Neuronal stem cell (in vitro differentiated cells): Measurements from ENCODE around the gene SPSB3. TPM values are rescaled to one million over a fixed set of nuclear protein-coding genes. Genes with fewer than 3 reads are reported as not detected.
A peak's percentile ranks its signal among the peaks of the same experiment; 100 is the strongest.

ENCODE experiments used
- DNase-seq: peaks from one replicate; pipeline ENCODE4 v3.0.0-alpha.2; 2013; ENCODE audit warnings: low spot score
- H2AFZ ChIP-seq: one replicate; pipeline ENCODE4 v1.6.1; 2013; ENCODE audit warnings: mild to moderate bottlenecking, low read length, inconsistent platforms
- H2AK5ac ChIP-seq: 2 replicates; pipeline ENCODE4 v1.6.1; 2013; ENCODE audit warnings: low read depth, mild to moderate bottlenecking, inconsistent platforms, low read length, moderate library complexity, mixed read lengths
- H2BK120ac ChIP-seq: 2 replicates; pipeline ENCODE4 v1.6.1; 2013; ENCODE audit warnings: low read depth, mild to moderate bottlenecking, inconsistent platforms, low read length, moderate library complexity, mixed read lengths
- H2BK12ac ChIP-seq: one replicate; pipeline ENCODE4 v1.6.1; 2013; ENCODE audit warnings: low read length, inconsistent platforms
- H2BK15ac ChIP-seq: 2 replicates; pipeline ENCODE4 v1.6.1; 2013; ENCODE audit warnings: mild to moderate bottlenecking, low read length, inconsistent platforms, mixed read lengths
- H2BK5ac ChIP-seq: one replicate; pipeline ENCODE4 v1.6.1; 2013; ENCODE audit warnings: inconsistent platforms, mild to moderate bottlenecking, low read length, moderate library complexity
- H3K14ac ChIP-seq: one replicate; pipeline ENCODE4 v1.6.1; 2013; ENCODE audit warnings: low read length, inconsistent platforms
- H3K18ac ChIP-seq: 2 replicates; pipeline ENCODE4 v1.6.1; 2013; ENCODE audit warnings: low read length, inconsistent platforms
- H3K23ac ChIP-seq: 2 replicates; pipeline ENCODE4 v1.6.1; 2013; ENCODE audit warnings: low read depth, mild to moderate bottlenecking, mixed read lengths, low read length, inconsistent platforms; ENCODE audit not compliant: poor library complexity
- H3K27ac ChIP-seq: replicated peaks from 3 replicates; pipeline ENCODE4 v1.5.1; 2013; ENCODE audit warnings: low read length, inconsistent platforms
- H3K27me3 ChIP-seq, 3 experiments: 2 replicates each; pipeline ENCODE4 v1.6.1; 2013; ENCODE audit warnings: low read length in 3 of 3, mild to moderate bottlenecking in 2 of 3, inconsistent platforms in 1 of 3, low read depth in 1 of 3, mixed read lengths in 1 of 3, moderate library complexity in 1 of 3; ENCODE audit not compliant: control insufficient read depth in 3 of 3, insufficient read depth in 3 of 3
- H3K36me3 ChIP-seq, 2 donors: replicated peaks in 1 of 2; 2 replicates each; pipeline ENCODE4 v1.6.1; 2013; ENCODE audit warnings: low read length in 2 of 2; ENCODE audit not compliant: control insufficient read depth in 2 of 2, insufficient read depth in 2 of 2
- H3K4ac ChIP-seq: 2 replicates; pipeline ENCODE4 v1.6.1; 2013; ENCODE audit warnings: inconsistent platforms, mild to moderate bottlenecking, low read length, moderate library complexity
- H3K4me1 ChIP-seq, 2 donors: 1 replicate in 1 of 2; 2 replicates in 1 of 2; pipeline ENCODE4 v1.6.1; 2013; ENCODE audit warnings: low read length in 2 of 2, low read depth in 1 of 2; ENCODE audit not compliant: control insufficient read depth in 2 of 2, insufficient read depth in 1 of 2
- H3K4me2 ChIP-seq: one replicate; pipeline ENCODE4 v1.6.1; 2013; ENCODE audit warnings: mild to moderate bottlenecking, low read length, inconsistent platforms; ENCODE audit not compliant: insufficient read depth, poor library complexity, severe bottlenecking
- H3K4me3 ChIP-seq, 2 donors: 2 replicates each; pipeline ENCODE4 v1.5.1; 2013; ENCODE audit warnings: low read length in 2 of 2, mild to moderate bottlenecking in 2 of 2, inconsistent platforms in 1 of 2, moderate library complexity in 1 of 2
- H3K79me1 ChIP-seq: one replicate; pipeline ENCODE4 v1.6.1; 2013; ENCODE audit warnings: low read depth, mild to moderate bottlenecking, inconsistent platforms, low read length, moderate library complexity
- H3K9ac ChIP-seq: one replicate; pipeline ENCODE4 v1.6.1; 2013; ENCODE audit warnings: mild to moderate bottlenecking, low read depth, low read length, inconsistent platforms; ENCODE audit not compliant: poor library complexity
- H3K9me3 ChIP-seq, 2 donors: replicated peaks in 1 of 2; 2 replicates each; pipeline versions ENCODE3 to v1.6.1; 2013; ENCODE audit warnings: low read length in 2 of 2, mild to moderate bottlenecking in 2 of 2, inconsistent platforms in 1 of 2, low read depth in 1 of 2, mixed read lengths in 1 of 2, moderate library complexity in 1 of 2; ENCODE audit not compliant: control insufficient read depth in 2 of 2, insufficient read depth in 1 of 2
- H4K8ac ChIP-seq: one replicate; pipeline ENCODE4 v1.6.1; 2013; ENCODE audit warnings: low read depth, mild to moderate bottlenecking, inconsistent platforms, low read length, moderate library complexity
- H4K91ac ChIP-seq: one replicate; pipeline ENCODE4 v1.6.1; 2013; ENCODE audit warnings: low read length, low read depth, mild to moderate bottlenecking, inconsistent platforms; ENCODE audit not compliant: poor library complexity
- WGBS, 2 donors: extraction: QIAGEN DNeasy Blood & Tissue Kit; methylation state at CpG; one replicate each; pipeline ENCODE4 v1.1.7; 2013; ENCODE audit warnings: missing lambda C conversion rate in 2 of 2, mixed read lengths in 1 of 2; ENCODE audit not compliant: insufficient read length in 2 of 2, insufficient replicate concordance in 1 of 2; ENCODE audit errors: extremely low coverage in 2 of 2; 5-methylcytosine and 5-hydroxymethylcytosine counted together
- polyA plus RNA-seq, 2 experiments: library from polyadenylated mRNA; stranded (reverse); fragments of 200-250 nt; gene quantifications; one replicate each; pipeline ENCODE4 v1.2.3, GENCODE V29; 2013

Gene SPSB3
- polyA plus RNA-seq (2013, experiment 1 of 2): 25.2 TPM
- polyA plus RNA-seq (2013, experiment 2 of 2): 23.3 TPM

DNA sequence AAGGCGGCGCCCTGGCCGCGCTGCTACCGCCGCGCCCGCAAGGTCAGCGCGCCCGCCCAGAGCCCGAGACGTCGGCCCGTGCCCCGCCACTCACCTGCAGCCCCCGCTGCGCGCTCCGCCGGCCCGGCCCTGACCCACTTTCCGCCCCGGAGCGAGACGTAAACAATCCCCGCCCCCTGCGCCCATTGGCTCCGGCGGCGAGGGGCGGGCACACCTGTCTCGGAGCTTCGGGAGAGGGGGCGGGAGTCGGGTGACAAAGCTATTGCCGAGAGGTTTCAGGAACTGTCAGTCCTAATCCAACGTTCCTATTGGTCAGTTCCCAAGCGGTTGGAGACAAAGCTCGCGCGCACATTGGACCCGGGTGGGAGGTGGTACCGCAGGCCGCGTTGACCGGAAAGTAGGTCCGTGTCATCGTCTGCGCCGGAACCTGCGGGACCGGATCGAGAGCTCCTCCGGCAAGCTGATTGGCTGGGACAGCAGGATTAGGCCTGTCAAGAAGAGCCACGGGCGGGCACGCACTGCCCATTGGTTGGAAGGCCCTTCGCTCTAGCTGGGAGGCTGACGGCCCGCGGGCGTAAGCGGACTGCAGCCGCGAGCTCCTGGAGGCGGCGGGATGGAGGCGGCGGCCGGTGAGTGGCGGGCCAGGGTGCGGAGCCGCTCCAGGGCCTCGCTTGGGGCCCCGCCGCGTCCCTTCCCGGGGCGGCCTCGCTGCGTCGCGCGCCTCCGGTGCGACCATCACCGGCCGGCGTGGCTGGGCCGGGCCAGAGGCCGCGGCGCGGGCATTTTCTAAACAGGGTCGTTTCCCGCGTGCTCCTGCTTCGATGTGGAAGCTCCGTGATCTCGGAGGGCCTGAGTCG, at the start of gene SPSB3, which contains the start of gene NUBP2:
TSS of gene SPSB3 (minus strand) at position 164 of the 857 bp plus-strand sequence. CDS start 1,088 bp downstream, outside the sequence.
TSS of gene NUBP2 (plus strand) at position 553 of the 857 bp plus-strand sequence. CDS start at position 614, 61 bp downstream.
- Histone ChIP-seq H3K14ac (peak within 1 kb of the TSS; percentile 21), H3K23ac (peak within 1 kb of the TSS; percentile 80), H2AK5ac (peak within 1 kb of the TSS; percentile 63), H3K4me3 (peak within 1 kb of the TSS; percentile 95 to 97), H2BK12ac (no peak within 1 kb of the TSS), H3K9ac (peak within 1 kb of the TSS; percentile 88), H3K79me1 (peaks cover 47% of the 10 kb centered on the region), H3K27me3 (no peaks in the 10 kb centered on the region), H3K4ac (peak within 1 kb of the TSS; percentile 17), H2BK15ac (peak within 1 kb of the TSS; percentile 19), H3K27ac (no peak within 1 kb of the TSS), H2AFZ (peak within 1 kb of the TSS; percentile 79), H3K9me3 (no peaks in the 10 kb centered on the region), H3K18ac (peak within 1 kb of the TSS; percentile 77), H4K8ac (no peak within 1 kb of the TSS), H2BK120ac (no peak within 1 kb of the TSS), H2BK5ac (peak within 1 kb of the TSS; percentile 59), H3K4me1 (peaks cover 7% of the 10 kb centered on the region in 2 donors), H3K36me3 (peaks cover 30 to 68% of the 10 kb centered on the region in 2 donors), H4K91ac (no peak within 1 kb of the TSS), H3K4me2 (peak within 1 kb of the TSS; percentile 95)
- DNase-seq: peak; percentile 100
- no CpG with 5 or more reads among the region's 102 CpGs for WGBS, 2 donors

DNA sequence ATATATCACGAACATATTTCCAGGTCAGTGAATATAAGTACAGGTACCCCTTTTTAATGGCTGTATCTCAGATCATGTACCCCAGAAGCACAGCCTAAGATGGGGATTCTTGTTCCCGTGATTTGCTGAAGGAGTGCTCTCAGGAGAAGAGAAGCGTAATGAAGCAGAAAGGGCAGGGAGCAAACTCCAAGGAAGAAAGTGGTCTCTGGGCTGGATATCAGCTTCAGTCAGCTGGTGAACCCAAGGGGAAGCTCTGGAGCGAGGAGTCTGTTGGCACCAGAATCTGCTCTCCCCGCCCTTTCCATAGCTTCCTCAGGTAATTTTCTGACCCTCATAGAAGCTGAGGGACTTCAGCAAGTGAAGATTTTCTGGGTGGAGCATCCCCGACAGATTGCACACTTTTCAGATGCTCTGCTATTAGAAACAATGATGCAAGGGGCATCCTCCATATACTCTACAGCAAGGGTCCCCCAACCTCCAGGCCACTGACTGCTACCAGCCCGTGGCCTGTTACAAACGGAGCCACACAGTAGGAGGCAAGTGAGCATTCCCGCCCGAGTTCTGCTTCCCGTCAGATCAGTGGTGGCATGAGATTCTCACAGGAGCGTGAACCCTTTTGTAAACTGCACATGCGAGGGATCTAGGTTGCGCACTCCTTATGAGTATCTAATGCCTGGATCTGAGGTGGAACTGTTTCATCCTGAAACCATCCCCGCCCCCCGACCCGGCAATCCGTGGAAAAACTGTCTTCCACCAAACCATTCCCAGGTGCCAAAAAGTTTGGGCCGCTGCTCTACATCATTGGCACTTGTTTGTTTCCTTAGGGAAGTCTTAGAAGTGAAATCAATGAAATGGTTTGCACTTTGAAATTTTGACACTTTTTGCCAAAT, 49.1 kb upstream of the SPSB3 start:
- H3K9ac ChIP-seq: no peak overlapping the region
- no peak overlapping the region for H3K23ac ChIP-seq
- peaks cover 0 to 10% of the 10 kb centered on the region in 2 donors for H3K4me1 ChIP-seq
- H2BK120ac ChIP-seq: no peak overlapping the region
- no peaks in the 10 kb centered on the region for H3K9me3 ChIP-seq
- H2AK5ac ChIP-seq: no peak overlapping the region
- peaks cover 5 to 33% of the 10 kb centered on the region in 2 donors for H3K36me3 ChIP-seq
- no peak overlapping the region for H3K27ac ChIP-seq
- H3K27me3 ChIP-seq: no peaks in the 10 kb centered on the region
- no CpG with 5 or more reads among the region's 19 CpGs for WGBS, 2 donors
- DNase-seq: no peak
- no peak overlapping the region for H2BK15ac ChIP-seq
- H3K79me1 ChIP-seq: peaks cover 6% of the 10 kb centered on the region
- no peak overlapping the region for H3K4me3 ChIP-seq
- H4K91ac ChIP-seq: no peak overlapping the region
- H3K4me2 ChIP-seq: no peak overlapping the region
- H4K8ac ChIP-seq: no peak overlapping the region
- H2AFZ ChIP-seq: no peak overlapping the region
- no peak overlapping the region for H3K18ac ChIP-seq
- H2BK12ac ChIP-seq: no peak overlapping the region
- H3K14ac ChIP-seq: no peak overlapping the region
- no peak overlapping the region for H2BK5ac ChIP-seq
- H3K4ac ChIP-seq: no peak overlapping the region

DNA sequence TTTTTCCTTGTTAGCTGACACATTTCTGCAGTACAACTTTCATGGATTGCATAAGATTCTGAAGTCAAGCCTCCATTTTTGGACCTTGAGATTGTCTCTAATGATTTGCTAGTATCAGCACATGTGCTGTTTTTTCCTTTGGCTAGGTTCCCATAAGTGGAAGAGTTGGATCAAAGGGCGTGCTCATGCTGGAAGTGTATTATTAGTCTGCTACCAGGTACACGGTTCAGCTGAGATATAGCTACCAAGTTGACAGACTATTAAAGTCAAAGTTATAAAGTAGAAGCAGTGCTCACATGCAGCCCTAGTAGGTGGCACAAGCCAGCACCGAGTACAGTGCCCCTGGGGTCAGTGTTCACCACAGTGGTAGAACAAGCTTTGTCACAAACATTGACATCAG, 47.8 kb upstream of the SPSB3 start:
- no peaks in the 10 kb centered on the region for H3K9me3 ChIP-seq
- H2BK12ac ChIP-seq: no peak overlapping the region
- WGBS, 2 donors: no CpG with 5 or more reads among the region's 3 CpGs
- no peak overlapping the region for H2AK5ac ChIP-seq
- H3K9ac ChIP-seq: no peak overlapping the region
- no peak overlapping the region for H2BK15ac ChIP-seq
- no peak overlapping the region for H2BK120ac ChIP-seq
- no peak overlapping the region for H3K27ac ChIP-seq
- no peak overlapping the region for H4K91ac ChIP-seq
- H3K27me3 ChIP-seq: no peaks in the 10 kb centered on the region
- H3K4me2 ChIP-seq: no peak overlapping the region
- H3K18ac ChIP-seq: no peak overlapping the region
- H2BK5ac ChIP-seq: no peak overlapping the region
- H3K4ac ChIP-seq: no peak overlapping the region
- H3K36me3 ChIP-seq: peaks cover 5 to 33% of the 10 kb centered on the region in 2 donors
- no peak overlapping the region for H3K14ac ChIP-seq
- DNase-seq: no peak
- no peak overlapping the region for H2AFZ ChIP-seq
- H3K23ac ChIP-seq: no peak overlapping the region
- H4K8ac ChIP-seq: no peak overlapping the region
- H3K79me1 ChIP-seq: peaks cover 9% of the 10 kb centered on the region
- H3K4me1 ChIP-seq: peaks cover 0 to 10% of the 10 kb centered on the region in 2 donors
- H3K4me3 ChIP-seq: no peak overlapping the region
